ENCODE results near the gene DAGLB.
A peak's percentile ranks its signal among the peaks of the same experiment; 100 is the strongest.
"Not testable (repeated sequence)": the region's sequence is repeated elsewhere in the genome, so short reads cannot be mapped to it uniquely, and the experiment has no call there.

Gene DAGLB

DNA sequence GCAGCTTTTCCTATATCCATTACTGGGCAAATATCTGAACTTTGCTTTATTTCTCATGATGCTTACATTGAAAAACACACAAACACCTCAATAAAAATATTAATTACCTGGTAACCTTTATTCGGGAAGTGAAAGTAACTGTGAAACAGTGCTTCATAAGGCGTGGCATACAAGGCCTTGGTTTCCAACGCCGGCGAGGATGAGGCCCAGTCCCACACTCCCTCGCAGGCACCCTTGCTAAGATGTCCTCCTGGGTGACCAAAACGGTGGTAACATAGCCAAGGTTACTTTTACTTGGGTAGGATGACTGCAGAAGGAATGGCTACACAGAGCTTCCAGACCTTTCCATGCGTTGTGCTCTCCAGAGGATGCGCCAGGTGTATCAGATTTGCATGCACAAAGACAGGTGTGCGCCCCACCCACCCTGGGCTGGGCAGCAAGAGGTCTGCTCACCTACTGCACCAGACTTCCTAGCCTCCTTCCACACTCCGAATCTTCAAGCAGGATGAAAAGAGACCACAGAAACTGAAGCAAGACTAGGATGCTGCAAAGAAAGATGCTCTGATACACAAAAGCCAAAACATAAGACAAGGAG is 13.3 kb upstream of the DAGLB start:
- no peak for DNase-seq

DNA sequence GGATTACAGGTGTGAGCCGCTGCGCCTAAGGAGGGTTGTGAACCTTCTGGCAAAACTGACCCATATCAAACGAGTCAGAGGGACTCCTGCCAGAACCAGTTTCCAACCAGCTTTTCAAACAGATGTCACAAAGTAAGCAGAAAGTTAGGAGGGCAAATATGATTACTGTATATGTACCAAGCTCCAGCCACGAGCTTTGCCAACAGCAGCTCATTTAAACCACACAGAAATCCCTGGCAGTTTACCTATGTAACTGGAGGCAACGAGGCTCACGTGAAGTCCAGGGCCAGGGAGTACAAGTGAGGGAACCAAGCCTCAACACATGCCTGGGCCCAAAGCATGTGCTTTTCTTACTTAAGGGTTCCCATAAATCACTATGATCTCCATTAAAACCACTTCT is 12.5 kb upstream of the DAGLB start:
- DNase-seq, result no peak

DNA sequence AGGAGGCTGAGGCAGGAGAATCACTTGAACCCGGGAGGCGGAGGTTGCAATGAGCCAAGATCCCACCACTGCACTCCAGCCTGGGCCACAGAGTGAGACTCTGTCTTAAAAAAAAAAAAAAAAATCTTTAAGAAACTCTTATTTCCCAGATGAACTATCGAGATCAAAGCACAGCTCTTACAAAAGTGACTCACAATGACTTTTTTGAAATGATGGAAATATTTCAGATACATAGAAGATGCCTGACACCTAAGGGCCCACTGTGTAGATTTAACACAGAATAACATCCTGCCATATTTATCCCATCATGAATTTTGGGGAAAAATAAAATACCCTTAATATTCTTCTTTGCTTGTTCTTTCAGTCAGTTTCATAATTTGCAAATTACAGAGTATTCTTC is 10.9 kb upstream of the DAGLB start:
- not testable (repeated sequence) for DNase-seq

DNA sequence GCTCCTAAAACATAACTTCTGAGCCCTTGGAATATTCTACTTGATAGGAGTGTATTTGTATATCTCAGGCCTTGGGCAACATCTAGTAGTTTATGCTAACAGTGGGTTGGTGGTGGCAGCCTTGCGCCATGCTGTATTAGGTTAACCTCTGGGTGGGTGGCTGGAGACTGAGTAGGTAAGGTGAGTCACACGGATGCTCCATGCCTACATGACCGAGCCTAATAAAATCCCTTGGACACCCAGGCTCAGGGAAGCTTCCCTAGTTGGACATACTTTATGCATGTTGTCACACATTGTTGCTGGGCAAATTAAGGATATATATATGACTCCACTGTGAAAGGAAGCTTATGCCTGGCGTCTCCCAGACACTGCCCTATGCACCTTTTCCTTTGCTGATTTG is 6.0 kb upstream of the DAGLB start:
- DNase-seq, result no peak

DNA sequence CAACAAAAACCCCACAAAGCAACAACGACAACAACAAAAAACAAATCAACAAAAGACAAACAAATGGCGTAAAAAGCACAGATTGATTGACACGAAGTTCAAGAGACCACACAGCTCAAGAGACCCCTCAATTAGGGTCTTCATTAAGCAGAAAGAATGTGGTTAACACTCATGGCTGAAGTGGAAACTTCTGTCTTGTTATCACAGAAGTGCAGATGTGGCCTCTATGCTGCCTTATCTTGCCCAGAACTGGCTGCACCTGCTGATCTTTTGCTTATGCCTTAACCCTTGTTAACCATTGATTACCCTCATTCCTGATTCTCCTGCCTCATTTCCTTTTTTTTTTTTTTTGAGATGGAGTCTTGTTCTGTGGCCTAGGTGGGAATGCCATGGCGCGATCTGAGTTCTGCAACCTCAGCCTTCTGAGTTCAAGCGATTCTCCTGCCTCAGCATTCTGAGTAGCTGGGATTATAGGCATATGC is 3.5 kb upstream of the DAGLB start:
- DNase-seq, result no peak

DNA sequence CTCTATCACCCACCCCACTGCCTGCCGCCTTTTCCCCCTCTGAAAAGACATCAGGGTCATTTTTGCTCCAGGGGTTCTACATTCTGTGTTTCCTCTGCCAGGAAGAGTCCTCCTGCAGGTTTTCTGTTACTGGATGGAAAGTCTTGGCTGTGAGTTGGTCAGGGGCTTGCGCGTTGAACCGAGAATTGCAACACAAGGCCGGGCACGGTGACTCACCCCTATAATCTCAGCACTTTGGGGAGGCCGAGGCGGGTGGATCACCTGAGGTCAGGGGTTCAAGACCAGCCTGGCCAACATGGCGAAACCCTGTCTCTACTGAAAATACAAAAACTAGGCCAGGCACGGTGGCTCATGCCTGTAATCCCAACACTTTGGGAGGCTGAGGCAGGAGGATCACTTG is 2.8 kb upstream of the DAGLB start:
- not testable (repeated sequence) for DNase-seq

DNA sequence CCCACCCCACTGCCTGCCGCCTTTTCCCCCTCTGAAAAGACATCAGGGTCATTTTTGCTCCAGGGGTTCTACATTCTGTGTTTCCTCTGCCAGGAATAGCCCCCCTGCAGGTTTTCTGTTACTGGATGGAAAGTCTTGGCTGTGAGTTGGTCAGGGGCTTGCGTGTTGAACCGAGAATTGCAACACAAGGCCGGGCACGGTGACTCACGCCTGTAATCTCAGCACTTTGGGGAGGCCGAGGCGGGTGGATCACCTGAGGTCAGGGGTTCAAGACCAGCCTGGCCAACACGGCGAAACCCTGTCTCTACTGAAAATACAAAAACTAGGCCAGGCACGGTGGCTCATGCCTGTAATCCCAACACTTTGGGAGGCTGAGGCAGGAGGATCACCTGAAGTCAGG is 2.1 kb upstream of the DAGLB start:
- not testable (repeated sequence) for DNase-seq

DNA sequence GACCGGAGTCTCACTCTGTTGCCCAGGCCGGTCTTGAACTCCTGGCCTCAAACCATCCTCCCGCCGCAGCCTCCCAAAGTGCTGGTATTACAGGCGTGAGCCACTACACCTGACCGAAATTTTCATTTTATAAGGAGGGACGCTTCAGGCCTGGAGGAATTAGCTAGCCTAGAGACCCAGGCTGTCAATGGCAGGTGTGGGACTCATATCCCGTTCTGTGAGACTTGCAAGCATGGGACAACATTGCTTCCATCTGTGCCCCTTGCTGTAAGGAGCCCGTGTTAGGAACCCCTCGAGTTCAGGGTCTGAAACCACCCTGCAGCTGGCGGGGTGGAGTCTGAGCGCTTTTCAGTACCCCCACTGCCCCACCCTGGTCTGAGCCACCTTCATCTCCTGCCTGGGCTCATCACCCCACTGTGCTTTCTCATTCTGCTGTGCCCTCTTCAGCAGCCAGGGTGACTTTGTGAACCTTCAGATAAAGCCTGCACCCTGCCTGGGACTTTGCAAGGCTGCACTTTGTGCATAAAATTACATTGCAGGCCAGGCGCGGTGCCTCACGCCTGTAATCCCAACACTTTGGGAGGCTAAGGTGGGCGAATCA is 1.3 kb upstream of the DAGLB start:
- no peak for DNase-seq

DNA sequence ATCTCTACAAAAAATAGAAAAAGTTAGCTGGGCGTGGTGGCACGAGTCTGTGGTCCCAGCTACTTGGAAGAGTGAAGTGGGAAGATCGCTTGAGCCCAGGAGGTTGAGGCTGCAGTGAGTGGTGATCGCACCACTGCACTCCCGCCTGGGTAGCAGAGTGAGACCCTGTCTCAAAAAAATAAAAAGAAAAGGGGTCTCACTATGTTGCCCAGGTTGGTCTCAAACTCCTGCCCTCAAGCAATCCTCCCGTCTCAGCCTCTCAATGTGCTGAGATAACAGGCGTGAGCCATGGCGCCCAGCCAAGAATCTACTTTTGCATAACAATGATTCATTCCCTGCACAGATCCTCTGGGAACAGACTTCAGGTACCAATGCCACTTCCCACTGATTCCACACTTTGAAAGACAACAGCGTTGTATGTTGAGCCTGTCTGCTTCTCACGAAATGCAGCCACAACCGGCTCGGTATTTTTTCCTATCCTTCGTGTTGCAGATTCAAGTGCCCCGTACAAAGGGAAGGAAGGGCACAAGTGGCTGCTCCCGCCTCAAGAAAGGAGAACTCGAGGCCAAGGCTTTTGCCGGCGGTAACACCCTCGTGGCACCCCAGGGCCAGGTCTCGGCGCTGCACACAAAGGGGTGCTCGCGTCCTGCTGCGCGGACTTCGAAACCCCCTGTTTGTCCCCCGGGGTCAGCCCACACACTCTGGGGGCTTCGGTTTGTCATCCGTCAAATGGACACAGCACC is 745 bp downstream of the DAGLB start:
- DNase-seq, result no peak

DNA sequence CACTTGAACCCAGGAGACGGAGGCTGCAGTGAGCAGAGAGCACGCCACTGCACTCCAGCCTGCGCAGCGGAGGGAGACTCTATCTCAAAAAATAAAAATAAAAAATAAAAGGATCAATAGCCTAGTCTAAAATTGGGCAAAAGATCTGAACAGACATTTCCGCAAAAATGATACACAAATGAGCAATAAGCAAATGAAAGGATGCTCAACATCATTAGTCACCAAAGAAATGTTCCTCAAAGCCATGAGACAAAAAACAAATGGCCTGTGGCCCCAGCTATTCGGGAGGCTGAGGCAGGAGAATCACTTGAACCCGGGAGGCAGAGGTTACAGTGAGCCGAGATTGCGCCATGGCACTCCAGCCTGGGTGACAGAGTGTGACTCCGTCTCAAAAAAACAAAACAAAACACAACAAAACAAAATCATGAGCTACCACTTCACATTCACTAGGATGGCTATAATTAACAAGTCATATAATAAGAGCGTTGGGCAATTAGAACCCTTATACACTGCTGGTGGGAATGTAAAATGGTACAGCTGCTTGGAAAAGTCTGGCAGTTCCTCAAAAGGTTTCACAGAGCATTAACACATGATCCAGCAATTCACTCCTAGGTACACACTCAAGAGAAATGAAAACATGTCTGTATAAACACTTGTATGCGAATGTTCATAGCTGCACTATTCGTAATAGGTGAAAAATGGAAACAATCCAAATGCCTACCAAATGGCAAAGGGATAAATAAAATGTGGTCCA is 3.1 kb downstream of the DAGLB start:
- no peak for DNase-seq

DNA sequence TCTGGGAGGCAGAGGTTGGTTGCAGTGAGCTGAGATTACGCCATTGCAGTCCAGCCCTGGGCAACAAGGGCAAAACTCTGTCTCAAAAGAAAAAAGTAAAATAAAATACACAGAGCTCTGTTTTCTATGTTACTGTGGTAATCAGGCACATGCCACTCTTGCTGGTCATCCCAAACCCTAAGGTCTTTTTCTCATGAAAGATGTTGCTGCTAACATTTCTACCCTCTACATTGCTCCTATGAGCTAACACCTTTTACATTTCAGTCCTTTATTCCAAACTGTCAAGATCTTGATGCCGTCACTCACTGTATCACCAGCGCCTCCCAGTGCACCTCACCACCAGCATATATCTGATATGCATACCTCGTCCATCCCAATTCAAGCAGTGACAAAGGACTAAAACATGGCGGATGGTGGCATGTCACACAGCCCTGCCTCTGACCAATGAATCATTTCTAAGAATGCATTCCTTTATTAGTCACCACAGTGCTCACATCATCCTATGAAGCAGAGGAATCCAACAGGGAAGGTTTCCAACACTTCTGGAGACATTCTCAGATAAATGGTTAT is 4.3 kb downstream of the DAGLB start:
- no peak for DNase-seq

DNA sequence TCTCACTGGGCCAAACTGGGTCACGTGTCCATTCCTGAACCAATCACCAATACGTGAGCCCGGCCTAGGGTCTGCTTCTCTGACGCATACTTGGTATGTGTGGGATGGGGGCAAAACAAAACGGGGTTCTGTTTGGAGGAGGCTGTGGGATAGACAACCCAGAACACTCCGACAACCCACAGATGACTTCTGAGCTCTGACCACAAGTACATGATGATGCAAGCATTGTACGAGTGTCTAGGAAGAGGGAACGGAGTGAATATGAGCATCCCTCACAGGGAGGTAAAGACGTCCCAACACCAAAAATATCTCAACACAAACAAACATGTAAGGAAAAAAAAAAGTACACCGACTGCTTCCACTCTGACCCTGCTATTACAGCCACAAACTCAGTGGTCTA is 5.6 kb downstream of the DAGLB start:
- no peak for DNase-seq

DNA sequence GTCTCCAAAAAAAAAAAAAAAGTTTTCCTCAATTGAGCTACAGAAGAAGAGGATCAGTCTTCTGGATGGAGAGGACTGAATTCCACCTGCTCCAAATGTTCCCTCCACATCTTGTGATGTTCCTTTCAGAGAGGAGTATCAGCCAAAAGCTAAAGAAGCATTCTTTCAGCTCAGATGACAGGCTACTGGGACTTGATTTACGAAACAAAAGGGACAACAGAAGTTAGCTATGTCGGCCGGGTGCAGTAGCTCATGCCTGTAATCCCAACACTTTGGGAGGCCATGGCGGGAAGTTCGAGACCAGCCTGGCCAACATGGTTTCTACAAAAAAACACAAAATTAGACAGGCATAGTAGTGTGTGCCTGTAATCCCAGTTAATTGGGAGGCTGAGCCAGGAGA is 7.4 kb downstream of the DAGLB start:
- DNase-seq, result no peak

DNA sequence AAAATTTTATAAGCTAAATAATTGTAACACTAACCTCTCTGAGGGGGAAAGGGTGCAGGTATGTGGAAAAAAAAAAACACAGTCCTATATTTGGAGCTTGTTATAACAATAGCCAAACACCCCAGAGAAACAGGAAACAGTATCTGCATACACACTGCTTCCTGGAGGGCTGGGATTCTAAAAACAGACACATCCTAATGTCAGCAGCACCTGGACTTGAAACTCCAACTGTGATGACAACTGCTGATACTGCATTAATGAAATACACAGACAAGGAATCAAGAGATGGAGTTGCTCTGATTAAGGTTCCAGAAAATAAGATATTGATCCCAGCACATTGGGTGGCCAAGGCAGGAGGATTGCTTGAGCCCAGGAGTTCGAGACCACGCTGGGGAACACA is 9.3 kb downstream of the DAGLB start:
- no peak for DNase-seq

DNA sequence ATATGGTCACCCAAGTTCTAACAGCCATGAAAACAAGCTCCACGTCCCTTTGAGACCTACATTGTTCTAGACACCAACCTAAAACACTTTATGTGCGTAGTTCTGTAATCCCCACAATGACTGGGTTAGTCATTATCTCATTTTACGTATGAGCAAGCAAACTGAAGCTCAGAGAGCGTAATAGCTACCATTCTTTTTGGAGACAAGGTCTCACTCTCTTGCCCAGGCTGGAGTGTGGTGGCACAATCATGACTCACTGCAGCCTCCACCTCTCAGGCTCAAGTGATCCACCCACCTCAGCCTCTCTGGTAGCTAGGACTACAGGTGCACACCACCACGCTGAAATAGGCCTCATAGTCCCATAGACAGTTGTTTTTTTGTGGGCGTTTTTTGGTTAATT is 10.5 kb downstream of the DAGLB start:
- no peak for DNase-seq

DNA sequence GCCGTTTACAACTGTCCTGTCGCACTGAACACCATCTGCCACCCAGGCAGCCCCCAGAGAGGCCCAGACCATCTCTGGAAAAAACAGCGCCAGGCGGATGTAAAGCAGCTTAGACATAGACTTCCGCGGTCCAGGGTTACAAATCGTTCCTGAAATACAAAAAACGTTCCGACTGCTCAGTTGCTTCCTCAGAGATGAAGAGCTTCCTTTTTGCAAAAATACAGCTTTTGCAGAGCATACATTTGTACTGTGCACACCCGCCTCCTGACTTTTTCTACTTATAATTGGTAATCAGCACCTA is 11.4 kb downstream of the DAGLB start:
- DNase-seq, result no peak

DNA sequence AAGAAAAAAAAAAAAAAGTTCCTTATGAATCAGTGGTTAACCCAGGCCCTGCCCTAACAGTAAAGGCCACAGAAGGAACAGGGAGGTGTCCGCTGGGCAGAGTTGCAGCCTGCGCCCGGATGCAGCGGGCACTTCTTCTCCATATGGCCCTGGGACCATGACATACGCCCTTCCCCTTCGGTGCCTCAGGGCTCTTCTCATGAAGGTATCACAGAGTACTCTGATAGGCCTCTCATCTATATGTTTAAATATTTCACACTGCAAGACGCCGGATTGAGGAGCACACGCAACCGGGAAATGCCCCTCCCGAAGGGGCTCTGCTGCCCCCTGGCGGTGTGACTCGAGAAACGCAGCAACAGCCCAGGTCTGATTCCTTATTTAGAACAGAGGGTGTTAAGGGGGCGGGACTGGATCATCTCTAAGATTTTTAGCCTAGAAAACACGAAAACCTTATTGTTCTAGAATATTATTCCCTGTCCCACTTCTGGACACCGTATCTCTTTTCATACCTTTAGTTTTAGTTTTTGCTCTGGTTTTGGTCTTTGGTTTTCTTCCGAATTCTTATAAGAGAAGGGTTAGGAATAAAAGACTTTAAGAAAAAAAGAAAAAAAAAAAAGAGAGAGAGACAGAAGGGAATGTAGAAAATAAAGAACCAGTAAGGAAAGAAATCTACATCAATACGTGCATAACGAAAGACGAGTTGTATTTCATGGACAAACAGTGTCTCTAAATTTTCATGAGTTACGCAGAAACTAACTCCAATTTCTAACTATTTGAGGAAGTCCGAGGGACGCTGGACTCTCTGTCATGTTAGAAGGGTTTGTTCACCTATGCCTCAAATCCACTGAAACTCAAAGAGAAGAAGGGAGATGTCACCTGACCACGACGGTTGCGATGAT is 12.0 kb downstream of the DAGLB start:
- DNase-seq, result peak; percentile 75 to 86 (median 80)

DNA sequence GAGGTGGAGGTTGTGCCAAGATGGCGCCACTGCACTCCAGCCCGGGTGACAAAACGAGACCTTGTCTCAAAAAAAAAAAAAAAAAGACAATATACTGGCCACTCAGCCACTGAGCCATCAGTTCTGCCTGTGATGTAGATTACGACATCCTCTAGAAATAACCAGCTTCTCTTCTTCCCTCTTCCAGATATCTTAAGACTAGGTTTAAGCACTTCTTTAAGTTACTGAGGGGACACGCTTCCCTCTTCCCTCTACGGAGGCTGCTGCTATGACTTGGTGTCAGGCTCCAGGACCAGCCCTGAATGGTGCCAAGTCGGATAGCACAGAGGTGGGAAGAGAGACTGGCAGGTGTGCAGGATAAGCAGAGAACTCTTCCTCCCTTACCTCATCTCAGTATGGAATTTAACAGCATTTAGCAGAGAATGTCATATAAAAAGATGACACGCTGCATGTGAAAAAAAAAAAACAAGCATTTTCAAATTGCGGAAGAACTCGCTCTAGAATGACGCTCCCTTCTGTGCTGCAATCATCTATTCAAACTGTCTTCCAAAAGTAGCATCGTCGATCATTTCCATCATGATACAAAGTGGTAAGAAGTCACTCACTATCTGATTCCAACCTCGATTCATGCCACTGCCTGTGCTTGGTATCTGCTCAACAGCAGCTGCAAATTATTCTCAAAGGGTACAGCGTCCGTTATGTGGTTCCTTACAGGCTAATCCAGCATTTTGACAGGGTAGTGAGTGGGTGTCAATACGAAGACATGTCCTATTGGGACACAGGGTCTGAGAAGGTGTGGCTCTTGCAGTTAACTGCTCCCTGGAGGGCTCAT is 13.8 kb downstream of the DAGLB start:
- no peak for DNase-seq

DNA sequence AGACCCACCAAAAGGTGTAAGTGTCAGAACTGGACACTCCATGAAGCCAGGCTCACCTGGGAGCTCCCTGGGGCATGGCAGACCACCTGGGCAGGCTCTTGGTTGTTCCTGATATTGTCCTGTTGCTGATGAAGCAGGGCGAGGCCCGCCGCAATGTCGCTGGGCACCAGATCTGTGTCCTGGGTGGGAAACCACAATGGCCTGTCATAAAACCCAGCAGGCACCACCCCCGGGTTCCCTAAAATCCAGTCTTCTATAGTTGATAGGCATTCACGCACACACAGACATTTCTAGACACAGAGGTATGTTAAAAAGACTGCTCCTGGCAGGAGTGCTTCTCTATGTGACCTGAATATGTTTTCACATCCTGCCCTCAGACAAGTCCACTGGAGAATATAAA is 15.0 kb downstream of the DAGLB start:
- DNase-seq, result no peak

DNA sequence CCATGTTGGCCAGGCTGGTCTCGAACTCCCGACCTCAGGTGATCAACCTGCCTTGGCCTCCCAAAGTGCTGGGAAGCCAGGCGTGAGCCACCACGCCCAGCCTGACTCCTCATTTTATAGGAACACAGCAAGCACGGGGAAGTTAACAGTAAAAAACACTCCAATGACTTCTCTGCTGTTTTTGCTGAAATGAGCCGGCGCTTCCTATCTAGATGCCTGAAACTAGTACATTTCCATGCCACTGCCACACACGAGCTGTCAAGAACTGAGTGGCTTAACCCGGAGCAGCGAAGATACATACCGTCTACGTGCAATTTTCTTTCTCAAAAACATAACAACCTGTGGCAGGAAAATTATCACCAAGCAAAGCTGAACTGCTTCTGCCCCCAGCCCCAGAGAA is 16.8 kb downstream of the DAGLB start:
- DNase-seq, result no peak

DNA sequence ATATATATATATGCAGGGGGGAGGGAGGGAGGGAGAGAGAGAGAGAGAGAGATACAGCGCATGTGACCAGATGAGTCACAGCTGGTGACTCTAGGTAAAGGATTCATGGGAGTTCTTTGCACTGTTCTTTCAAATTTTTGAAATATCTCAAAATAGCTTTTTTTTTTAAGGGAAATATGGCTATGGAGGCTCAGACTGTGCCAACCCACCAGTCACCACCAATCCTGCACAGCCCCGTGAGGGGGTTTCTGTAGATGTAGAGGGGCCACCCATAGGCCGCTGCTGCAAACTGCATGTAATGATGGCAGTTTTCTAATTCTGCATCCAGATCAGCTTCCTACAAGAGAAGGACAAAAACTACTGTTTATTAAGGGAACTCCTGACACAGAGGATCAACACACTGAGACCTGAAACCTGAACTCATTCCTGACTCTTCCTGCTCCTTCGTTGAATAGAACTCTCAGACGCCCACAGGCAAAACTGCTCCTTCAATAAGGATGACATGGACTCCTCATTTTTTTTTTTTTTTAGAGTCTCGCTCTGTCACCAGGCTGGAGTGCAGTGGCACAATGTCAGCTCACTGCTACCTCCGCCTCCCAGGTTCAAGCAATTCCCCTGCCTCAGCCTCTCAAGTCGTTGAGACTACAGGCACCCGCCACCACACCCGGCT is 17.3 kb downstream of the DAGLB start:
- DNase-seq, result no peak

Data from activated CD4-positive, CD25-positive, alpha-beta regulatory T cell (primary cell).